ENCODE data around the gene KLHDC9. TPM values are rescaled to one million over a fixed set of nuclear protein-coding genes. Genes with fewer than 3 reads are reported as not detected.

The KLHDC9 gene
- polyA plus RNA-seq, 1 experiment, result 1.1 TPM

GRCh38 chr1:161074676-161075368 is 23.3 kb upstream of the KLHDC9 start:
- no peak for DNase-seq (ENCODE audit: low read depth, low spot score)
- H3K4me3 ChIP-seq (ENCODE audit: low read depth, low read length), result no peak overlapping the region
- H3K27me3 ChIP-seq (ENCODE audit: control insufficient read depth, insufficient read depth, low read length), result no peaks in the 10 kb centered on the region
- POLR2A ChIA-PET, result no interaction called here
- CTCF ChIA-PET, result no interaction called here
- no peak overlapping the region for H3K27ac ChIP-seq (ENCODE audit: low read depth, low read length)
- no peak for TF ChIP-seq CTCF (IDR thresholded peaks at IDR 0.05; ENCODE audit: low read depth, low read length)
- H3K9me3 ChIP-seq (ENCODE audit: control insufficient read depth, insufficient read depth, low read length), result no peaks in the 10 kb centered on the region; the same call in 1 of the 2 replicates

- CTCF ChIA-PET, result no interaction called here
- Histone ChIP-seq H3K9me3 (ENCODE audit: control insufficient read depth, insufficient read depth, low read length) (no peaks in the 10 kb centered on the region; the same call in 1 of the 2 replicates), H3K27ac (ENCODE audit: low read depth, low read length) (no peak overlapping the region), H3K4me3 (ENCODE audit: low read depth, low read length) (no peak overlapping the region), H3K27me3 (ENCODE audit: control insufficient read depth, insufficient read depth, low read length) (no peaks in the 10 kb centered on the region)
- DNase-seq (ENCODE audit: low read depth, low spot score), result no peak
- POLR2A ChIA-PET, result no interaction called here
- no peak for TF ChIP-seq CTCF (IDR thresholded peaks at IDR 0.05; ENCODE audit: low read depth, low read length)
Measured at GRCh38 chr1:161076410-161076809, 21.8 kb upstream of the KLHDC9 start.

- no peak overlapping the region for H3K4me3 ChIP-seq (ENCODE audit: low read depth, low read length)
- no peaks in the 10 kb centered on the region; the same call in 1 of the 2 replicates for H3K9me3 ChIP-seq (ENCODE audit: control insufficient read depth, insufficient read depth, low read length)
- ChIA-PET CTCF (no interaction called here), POLR2A (no interaction called here)
- no peak overlapping the region for H3K27ac ChIP-seq (ENCODE audit: low read depth, low read length)
- no peak for TF ChIP-seq CTCF (IDR thresholded peaks at IDR 0.05; ENCODE audit: low read depth, low read length)
- no peaks in the 10 kb centered on the region for H3K27me3 ChIP-seq (ENCODE audit: control insufficient read depth, insufficient read depth, low read length)
- DNase-seq (ENCODE audit: low read depth, low spot score), result no peak
Measured at GRCh38 chr1:161077426-161077825, 20.7 kb upstream of the KLHDC9 start.

- DNase-seq (ENCODE audit: low read depth, low spot score), result no peak
- 0 out of 2 replicates have a peak, but pooled peaks have one; percentile 1 for TF ChIP-seq CTCF (IDR thresholded peaks at IDR 0.05; ENCODE audit: low read depth, low read length)
- Histone ChIP-seq H3K27me3 (ENCODE audit: control insufficient read depth, insufficient read depth, low read length) (no peaks in the 10 kb centered on the region), H3K4me3 (ENCODE audit: low read depth, low read length) (no peak overlapping the region), H3K27ac (ENCODE audit: low read depth, low read length) (no peak overlapping the region), H3K9me3 (ENCODE audit: control insufficient read depth, insufficient read depth, low read length) (no peaks in the 10 kb centered on the region; the same call in 1 of the 2 replicates)
- POLR2A ChIA-PET, result interaction anchor here (0.6 kb wide), 1 partner anchor 87 kb away, joined by 5 read pairs; no protein-coding TSS in a partner anchor
- CTCF ChIA-PET, result interaction anchor here (0.5 kb wide), 1 partner anchor 66 kb away, joined by 4 read pairs; no protein-coding TSS in a partner anchor
Measured at GRCh38 chr1:161079436-161080110, 18.6 kb upstream of the KLHDC9 start.
